Progenitor cell of endocrine pancreas (in vitro differentiated cells): Measurements from ENCODE around the gene CISTR. TPM values are rescaled to one million over a fixed set of nuclear protein-coding genes. Genes with fewer than 3 reads are reported as not detected.

Experiments used
- DNase-seq: peaks from one replicate; pipeline ENCODE4 v3.0.0; 2021; ENCODE audit warnings: low spot score; ENCODE audit not compliant: unreplicated experiment
- H3K27ac Mint-ChIP-seq: 2 replicates; pipeline ENCODE4 v1.8.0; 2021; ENCODE audit warnings: mild to moderate bottlenecking, moderate library complexity, mixed read lengths
- H3K27me3 Mint-ChIP-seq: 2 replicates; pipeline ENCODE4 v1.8.0; 2021; ENCODE audit warnings: mixed read lengths
- H3K36me3 Mint-ChIP-seq: 2 replicates; pipeline ENCODE4 v1.8.0; 2022; ENCODE audit warnings: mixed read lengths; ENCODE audit not compliant: insufficient read depth
- H3K4me1 Mint-ChIP-seq: 2 replicates; pipeline ENCODE4 v1.8.0; 2021; ENCODE audit warnings: low read depth, mixed read lengths
- H3K4me3 Mint-ChIP-seq: 2 replicates; pipeline ENCODE4 v1.8.0; 2021; ENCODE audit warnings: low read depth, mild to moderate bottlenecking, moderate library complexity, mixed read lengths
- H3K9me3 Mint-ChIP-seq: 2 replicates; pipeline ENCODE4 v1.8.0; 2021; ENCODE audit warnings: low read depth, mixed read lengths
- CTCF ChIP-seq: fragments of 200-600 bp; sonication (generic); IDR thresholded peaks from one replicate; pipeline ENCODE4 v1.5.0; 2021; ENCODE audit warnings: antibody characterized with exemption, mild to moderate bottlenecking; ENCODE audit not compliant: unreplicated experiment
- total RNA-seq: library from RNA; stranded (reverse); gene quantifications from 2 replicates; pipeline ENCODE4 v1.2.1, GENCODE V29; 2021

CISTR gene
- total RNA-seq, 1 donor from 2014 or later, result not detected

- Mint-ChIP-seq H3K27me3 (peaks cover 12% of the 10 kb centered on the region), H3K9me3 (no peaks in the 10 kb centered on the region), H3K27ac (peak within 1 kb of the TSS; percentile 93), H3K4me3 (peak within 1 kb of the TSS; percentile 99), H3K4me1 (peaks cover 10% of the 10 kb centered on the region), H3K36me3 (peaks cover 5% of the 10 kb centered on the region)
- no peak for TF ChIP-seq CTCF
- peak; percentile 85 for DNase-seq
Measured at GRCh38 chr12:53727310-53728041, 24.3 kb downstream of the CISTR start, which contains the start of gene CALCOCO1. Gene CALCOCO1, minus strand, starts transcription at chr12:53727452. Its CDS starts 2,210 bp downstream, at chr12:53725242.

GRCh38 chr12:53726946-53727309 lies 24.9 kb downstream of the CISTR start:
- Mint-ChIP-seq H3K4me3 (peak overlapping the region; percentile 99), H3K27me3 (peaks cover 8% of the 10 kb centered on the region), H3K9me3 (no peaks in the 10 kb centered on the region), H3K36me3 (peaks cover 5% of the 10 kb centered on the region), H3K4me1 (peaks cover 10% of the 10 kb centered on the region), H3K27ac (peak overlapping the region; percentile 93)
- no peak for DNase-seq
- TF ChIP-seq CTCF, result no peak

- no peak for DNase-seq
- Mint-ChIP-seq H3K9me3 (no peaks in the 10 kb centered on the region), H3K27ac (no peak overlapping the region), H3K4me3 (peak overlapping the region; percentile 99), H3K4me1 (peaks cover 10% of the 10 kb centered on the region), H3K27me3 (peaks cover 6% of the 10 kb centered on the region), H3K36me3 (peaks cover 8% of the 10 kb centered on the region)
- TF ChIP-seq CTCF, result no peak
Measured at GRCh38 chr12:53726341-53726740, 25.4 kb downstream of the CISTR start.

- H3K36me3 Mint-ChIP-seq, result peaks cover 11% of the 10 kb centered on the region
- no peak overlapping the region for H3K27ac Mint-ChIP-seq
- no peaks in the 10 kb centered on the region for H3K9me3 Mint-ChIP-seq
- peaks cover 10% of the 10 kb centered on the region for H3K4me1 Mint-ChIP-seq
- no peak for TF ChIP-seq CTCF
- peaks cover under 1% of the 10 kb centered on the region for H3K27me3 Mint-ChIP-seq
- peak overlapping the region; percentile 99 for H3K4me3 Mint-ChIP-seq
- DNase-seq, result no peak
Measured at GRCh38 chr12:53725824-53726223, 26.0 kb downstream of the CISTR start.

- DNase-seq, result no peak
- no peaks in the 10 kb centered on the region for H3K9me3 Mint-ChIP-seq
- H3K27ac Mint-ChIP-seq, result no peak overlapping the region
- no peak overlapping the region for H3K4me3 Mint-ChIP-seq
- TF ChIP-seq CTCF, result no peak
- H3K27me3 Mint-ChIP-seq, result no peaks in the 10 kb centered on the region
- peaks cover 7% of the 10 kb centered on the region for H3K4me1 Mint-ChIP-seq
- peaks cover 14% of the 10 kb centered on the region for H3K36me3 Mint-ChIP-seq
Measured at GRCh38 chr12:53722450-53723041, 29.2 kb downstream of the CISTR start.
